Measurements from ENCODE around the gene TLX2. TPM values are rescaled to one million over a fixed set of nuclear protein-coding genes. Genes with fewer than 3 reads are reported as not detected.

The TLX2 gene
- polyA plus RNA-seq, 1 donor = not detected

DNA sequence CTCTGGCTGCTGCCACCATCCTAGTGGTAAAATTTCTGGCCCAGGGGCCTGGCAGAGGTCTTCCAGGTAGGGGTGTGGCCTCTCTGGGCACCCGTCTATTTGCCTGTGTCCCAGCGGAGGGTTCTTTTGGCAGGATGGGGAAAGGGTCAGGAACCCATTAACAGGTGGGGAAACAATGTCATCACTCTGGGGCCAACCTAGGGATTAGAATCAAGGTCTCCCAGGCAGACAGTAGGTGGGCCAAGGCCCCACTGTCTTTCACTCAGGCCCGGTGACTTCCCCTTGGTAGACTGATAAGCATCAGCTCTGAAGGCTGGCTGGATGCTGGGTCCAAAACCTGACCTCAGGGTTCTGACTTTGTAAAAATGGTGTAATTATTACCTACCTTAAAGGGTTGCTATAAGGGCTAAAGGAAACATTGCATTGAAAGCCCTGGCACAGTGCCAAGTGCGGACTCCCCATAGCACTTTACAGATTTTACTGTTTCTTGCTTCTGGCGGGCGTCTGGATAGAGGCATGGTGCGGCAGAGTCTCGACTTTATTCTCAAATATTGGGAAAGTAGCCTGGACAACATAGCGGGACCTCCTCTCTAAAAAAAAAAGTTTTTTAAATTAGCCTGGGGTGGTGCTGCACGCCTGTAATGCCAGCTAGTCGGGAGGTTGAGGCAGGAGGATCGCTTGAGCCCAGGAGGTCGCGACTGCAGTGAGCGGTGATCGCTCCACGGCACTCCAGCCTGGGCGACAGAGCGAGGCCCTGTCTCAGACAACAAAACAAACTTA lies 17.1 kb upstream of the TLX2 start:
- DNase-seq (ENCODE audit: low read depth) = no peak

DNA sequence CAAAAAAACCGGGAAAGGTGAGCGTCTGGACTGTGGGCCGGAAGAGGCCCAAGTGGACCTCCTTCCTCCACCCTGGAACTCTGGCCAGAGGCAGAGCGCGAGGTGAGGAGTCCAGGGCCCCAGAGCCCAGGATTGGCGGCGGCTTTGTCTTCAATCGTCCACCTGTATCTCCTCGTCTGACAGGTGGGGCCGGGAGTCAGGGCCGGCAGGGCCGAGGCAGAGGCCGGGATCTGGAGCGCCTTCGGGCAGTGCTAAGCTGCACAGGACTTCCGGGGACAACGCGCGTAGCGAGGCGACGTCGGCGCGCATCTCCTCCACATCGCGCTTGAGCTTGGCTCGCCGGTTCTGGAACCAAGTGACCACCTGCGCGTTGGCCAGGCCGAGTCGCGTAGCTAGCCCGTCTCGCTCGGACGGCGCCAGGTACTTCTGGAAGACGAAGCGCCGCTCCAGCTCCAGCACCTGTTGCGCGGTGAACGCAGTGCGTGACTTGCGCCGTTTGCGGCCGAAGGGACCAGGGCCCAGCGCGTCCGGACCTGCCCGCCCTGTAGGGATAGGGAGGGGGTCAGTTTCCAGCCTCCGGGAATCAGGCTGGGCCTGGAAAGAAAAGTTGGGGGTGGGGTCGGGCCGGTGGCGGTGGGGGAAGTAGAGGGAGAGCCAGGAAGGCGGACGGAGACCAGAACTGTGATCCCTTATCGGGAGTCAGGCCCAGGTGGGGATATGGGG lies 16.3 kb upstream of the TLX2 start:
- no peak for DNase-seq (ENCODE audit: low read depth)

DNA sequence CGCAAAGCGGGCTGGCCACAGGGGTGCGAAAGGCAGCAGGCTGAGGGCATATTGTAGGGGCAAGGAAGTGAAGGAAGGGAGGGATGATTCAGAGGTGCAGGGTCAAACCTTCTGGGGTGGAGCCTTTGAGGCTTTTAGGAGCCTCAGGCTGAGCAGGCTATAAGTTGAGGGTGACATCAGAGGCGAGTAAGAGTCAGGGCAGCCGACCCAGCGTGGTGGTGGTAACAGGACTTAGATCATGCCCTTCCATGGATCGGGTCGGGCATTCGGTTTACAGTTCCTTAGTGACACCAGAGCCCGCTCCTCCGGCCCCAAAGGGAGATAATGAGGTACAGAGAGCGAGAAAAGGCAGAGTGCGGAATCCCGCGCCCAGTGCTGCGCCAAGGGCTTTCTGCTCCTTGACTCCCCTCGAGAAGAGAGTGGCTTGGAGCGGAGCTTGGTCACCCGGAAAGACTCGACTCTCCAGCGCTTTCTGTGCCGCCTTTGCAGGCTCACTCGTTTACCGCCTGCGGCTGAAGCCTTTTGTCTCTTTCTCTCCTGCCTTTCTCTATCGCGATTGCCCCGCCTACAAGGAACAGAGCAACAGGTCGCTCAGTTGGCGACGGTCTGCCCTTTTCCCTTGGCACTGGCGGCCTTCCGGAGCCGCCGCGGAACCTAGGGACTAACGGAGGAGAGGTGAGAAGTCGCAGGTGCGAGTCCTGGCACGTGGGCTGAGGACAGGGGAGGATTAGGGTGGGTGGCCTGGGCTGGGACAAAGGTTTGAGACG lies 15.6 kb upstream of the TLX2 start:
- no peak for DNase-seq (ENCODE audit: low read depth)

DNA sequence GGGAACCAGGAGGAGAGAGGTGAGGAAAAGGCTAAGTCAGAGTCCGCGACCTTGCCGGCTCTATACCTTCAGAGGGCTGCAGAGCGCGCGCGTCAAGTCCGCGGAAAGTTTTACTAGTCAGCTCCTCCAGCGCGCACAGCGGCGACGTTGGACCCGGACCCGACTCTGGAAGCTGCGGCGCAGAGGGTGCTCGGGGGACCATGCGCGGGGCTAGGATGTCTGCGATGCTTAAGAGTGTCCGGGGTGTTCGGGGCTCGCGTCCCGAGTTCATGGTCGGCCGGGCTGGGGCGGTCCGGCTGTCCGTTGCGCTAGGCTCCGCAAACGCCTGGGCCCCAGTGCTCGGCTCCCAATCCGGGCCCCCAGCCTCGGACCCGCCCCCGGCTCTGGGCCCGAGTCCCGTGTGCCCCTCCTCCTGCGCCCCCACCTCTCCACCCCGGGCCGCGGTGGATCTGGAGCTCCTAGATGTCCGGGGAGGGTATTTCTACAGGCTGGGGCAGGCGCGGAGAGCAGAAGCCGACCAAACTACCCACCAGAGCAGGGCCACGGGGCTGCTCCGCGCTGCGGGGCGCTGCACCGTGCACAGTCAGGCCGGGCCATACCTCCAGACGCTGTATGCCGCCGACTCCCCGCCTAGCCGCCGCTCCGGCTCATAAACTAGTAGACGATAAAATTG lies 14.8 kb upstream of the TLX2 start, which contains the start of gene LBX2:
TSS of gene LBX2 (minus strand) at position 337 of the 673 bp plus-strand sequence. CDS start at position 271, 66 bp downstream.
- no peak for DNase-seq (ENCODE audit: low read depth)

GRCh38 chr2:74499940-74500577 lies 14.2 kb upstream of the TLX2 start:
- DNase-seq (ENCODE audit: low read depth) = no peak

- DNase-seq (ENCODE audit: low read depth) = no peak
Measured at GRCh38 chr2:74500578-74500946, 13.7 kb upstream of the TLX2 start.

DNA sequence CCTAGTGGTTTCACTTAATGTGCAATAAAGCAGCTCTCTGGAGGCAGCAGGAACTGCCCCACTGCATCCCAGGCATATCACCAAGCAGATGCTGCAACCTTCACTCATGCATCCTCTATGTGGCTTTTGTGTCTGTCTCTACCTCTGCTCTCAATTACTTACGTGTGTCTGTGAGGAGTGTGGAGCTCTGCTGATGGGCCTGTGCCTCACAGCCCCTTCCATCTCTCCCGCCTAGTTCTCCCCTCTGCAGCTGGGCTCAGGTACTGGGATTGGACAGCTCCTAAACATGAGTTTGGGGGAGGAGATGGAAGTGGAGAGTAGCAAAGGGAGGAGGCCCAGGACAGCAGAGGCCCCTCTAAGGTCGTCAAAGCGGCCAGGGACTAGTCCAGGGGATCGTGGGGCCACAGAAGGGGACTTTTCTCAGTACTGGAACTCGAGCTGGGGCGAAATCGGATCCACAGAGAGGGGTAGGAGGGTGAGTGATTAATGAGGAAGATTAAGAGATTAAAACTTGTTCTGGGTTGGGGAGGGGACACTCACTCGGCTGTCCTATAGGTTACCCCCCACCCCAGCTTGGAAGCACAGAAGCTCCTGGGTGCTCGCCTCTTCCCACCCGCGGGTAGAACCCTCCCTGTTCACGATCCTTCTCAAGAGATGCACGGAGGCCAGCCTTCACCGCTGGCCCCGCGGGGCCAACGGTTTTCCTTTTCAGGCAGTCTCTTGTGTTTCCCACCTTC lies 12.7 kb upstream of the TLX2 start:
- DNase-seq (ENCODE audit: low read depth) = no peak

GRCh38 chr2:74502147-74502719 lies 12.0 kb upstream of the TLX2 start:
- no peak for DNase-seq (ENCODE audit: low read depth)

GRCh38 chr2:74502720-74503505 lies 11.3 kb upstream of the TLX2 start:
- DNase-seq (ENCODE audit: low read depth) = no peak

DNA sequence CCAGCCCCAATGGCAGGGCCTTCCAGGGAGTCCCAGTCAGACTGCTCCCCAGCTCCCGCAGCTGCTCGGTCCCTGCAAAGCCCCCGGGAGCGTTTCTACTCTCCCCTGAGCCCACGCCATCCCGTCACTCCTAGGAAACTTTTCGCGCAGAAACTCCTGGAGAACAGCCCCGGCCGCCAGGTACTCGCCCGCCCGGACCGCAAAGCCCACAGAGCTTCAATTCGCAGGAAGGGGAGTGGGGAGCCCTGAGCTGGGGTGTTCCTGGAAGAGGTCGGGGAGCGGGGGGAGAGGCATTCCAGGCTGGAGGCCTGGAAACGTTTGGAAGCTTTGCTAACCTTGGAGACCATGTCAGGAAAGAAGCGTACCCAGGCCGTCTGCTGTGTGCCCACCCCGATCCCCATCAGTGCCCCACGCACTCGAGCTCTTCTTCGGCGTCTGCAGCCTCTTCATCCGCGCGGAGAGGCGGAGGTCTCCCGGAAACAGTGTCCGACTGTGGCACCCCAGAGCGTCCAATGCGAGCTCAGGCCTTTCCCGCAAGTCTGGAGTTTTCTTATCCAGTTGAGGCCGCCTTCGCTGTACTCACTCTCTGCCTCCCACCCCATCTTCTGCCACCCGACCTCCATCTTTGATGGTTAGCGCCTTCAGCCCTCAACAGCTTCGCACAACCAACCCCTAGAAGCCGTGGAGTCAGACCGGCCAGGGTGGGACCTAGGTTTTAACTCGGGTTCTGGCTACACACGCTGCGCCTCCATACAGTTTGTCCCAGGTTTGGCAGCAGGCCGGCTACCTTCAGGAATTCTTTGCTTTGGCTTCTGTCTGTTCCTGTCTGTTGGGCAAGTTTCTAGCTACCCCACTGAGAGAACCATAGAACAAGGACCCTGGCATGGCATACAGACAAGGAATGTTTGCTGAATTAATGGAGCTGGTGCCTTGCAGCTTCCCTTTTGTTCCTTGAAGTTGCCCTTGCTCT lies 10.5 kb upstream of the TLX2 start:
- DNase-seq (ENCODE audit: low read depth) = no peak

- no peak for DNase-seq (ENCODE audit: low read depth)
Measured at GRCh38 chr2:74504591-74504990, 9.7 kb upstream of the TLX2 start.

DNA sequence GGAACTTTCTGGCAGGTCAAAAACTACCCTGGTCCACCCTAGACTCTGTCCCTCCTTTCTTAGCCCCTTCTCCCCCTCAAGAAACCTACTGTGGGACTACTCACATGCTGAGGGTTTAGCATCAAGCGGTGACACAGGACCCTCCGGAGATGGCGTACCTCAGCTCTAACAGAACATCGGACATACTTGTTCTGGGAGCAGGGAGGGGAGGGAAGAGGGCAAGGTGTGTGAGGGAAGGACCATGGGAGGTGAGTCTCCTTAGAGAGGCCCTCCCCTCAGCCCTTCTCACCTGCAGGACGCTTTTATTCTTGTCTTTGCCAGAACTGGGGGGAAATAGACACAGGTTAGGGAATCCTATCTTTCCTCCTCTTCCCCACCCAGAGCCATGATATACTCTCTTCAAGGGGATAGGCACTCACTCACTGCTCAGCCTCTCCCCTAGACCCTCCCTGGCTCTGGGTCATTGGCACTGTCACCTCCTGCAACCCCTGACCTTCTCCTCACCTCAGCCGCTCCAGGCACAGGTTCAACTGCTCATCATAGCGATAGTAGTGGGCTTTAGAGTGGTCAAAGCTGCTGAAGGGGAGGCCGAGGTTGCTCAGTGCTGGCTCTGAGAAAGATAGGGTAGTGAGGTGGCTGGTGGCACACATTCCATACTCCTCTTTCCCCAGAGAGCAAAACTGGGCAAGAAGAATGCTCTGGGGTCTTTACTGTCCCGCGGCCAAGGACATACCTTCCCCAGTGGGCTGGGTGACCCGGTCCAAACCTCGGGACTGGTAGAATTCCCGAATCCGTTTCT lies 8.6 kb upstream of the TLX2 start:
- no peak for DNase-seq (ENCODE audit: low read depth)

- peak; percentile 97 for DNase-seq (ENCODE audit: low read depth)
Measured at GRCh38 chr2:74507145-74507925, 6.9 kb upstream of the TLX2 start, which contains the start of gene PCGF1. Gene PCGF1 (minus strand): TSS chr2:74507695. CDS start chr2:74507668, 27 bp downstream.

DNA sequence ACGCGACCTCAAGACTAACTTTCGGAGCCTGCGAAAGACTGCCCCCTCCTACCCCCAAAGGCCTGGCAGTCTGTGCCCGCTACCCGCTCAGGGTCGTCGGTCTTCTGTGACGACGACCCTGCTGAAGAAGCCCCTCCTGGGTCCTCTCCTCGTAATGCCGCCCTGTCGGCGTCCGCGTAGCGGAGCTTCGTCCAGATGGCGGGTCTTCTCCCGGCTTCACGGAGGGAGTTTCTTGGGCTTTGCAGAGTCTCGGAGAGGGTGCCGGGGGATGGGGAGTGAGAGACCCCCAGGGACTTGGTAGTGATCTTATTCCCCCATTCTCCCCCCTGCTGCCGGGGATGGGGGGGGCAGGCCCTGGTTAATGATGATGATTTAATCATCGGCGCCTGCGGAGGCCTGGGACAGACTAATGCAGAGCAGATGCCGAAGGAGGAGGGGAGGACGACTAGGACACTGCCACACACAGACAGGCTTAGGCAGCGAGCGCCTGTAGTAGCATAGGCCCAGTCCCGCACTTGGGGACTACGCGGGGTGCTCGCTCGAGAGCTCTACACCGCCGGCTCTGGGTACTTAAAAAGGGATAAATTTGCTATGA lies 6.2 kb upstream of the TLX2 start:
- no peak for DNase-seq (ENCODE audit: low read depth)

DNA sequence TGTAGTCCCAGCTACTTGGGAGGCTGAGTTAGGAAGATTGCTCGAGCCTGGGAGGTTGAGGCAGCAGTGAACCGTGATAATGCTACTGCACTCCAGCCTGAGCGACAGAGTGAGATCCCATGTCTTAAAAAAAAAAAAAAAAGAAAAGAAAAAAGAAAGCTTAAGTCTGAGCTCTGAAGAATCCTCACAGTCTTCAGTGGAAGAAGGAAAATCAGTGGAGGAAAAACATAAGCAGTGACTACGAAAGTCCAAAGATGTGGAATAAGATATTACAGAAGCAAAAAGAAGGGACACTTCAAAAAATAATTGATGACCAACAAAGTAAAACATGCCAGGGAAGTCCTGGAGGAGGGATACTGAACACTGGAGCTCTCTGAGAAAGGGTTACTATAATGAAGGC lies 4.0 kb upstream of the TLX2 start:
- DNase-seq (ENCODE audit: low read depth) = no peak

Measured in forelimb muscle (tissue), 1 donor.